Kidney epithelial cell (primary cell): ENCODE data around the gene SCUBE1. TPM values are rescaled to one million over a fixed set of nuclear protein-coding genes. Genes with fewer than 3 reads are reported as not detected.

Source experiments
- DNase-seq: peaks from one replicate; pipeline ENCODE4 v3.0.0-alpha.2; 2010; ENCODE audit warnings: low read depth
- H3K27me3 ChIP-seq: 2 replicates; pipeline ENCODE4 v1.6.0; 2011; ENCODE audit warnings: low read length; ENCODE audit not compliant: control insufficient read depth, insufficient read depth
- H3K36me3 ChIP-seq: 2 replicates; pipeline ENCODE4 v1.5.1; 2011; ENCODE audit warnings: low read length; ENCODE audit not compliant: control insufficient read depth, insufficient read depth
- H3K4me3 ChIP-seq: 2 replicates; pipeline ENCODE4 v1.5.1; 2011; ENCODE audit warnings: low read depth, mild to moderate bottlenecking, control low read depth, low read length
- total RNA-seq: library from RNA; depleted of rRNA; stranded (reverse); fragments of >200 nt; gene quantifications from 2 replicates; pipeline ENCODE4 v1.2.3, GENCODE V29; 2015
- TF ChIP-seq, protein P1 (sequence below): IDR thresholded peaks from 2 replicates; pipeline ENCODE4 v1.5.1; 2011; ENCODE audit warnings: mild to moderate bottlenecking, moderate library complexity, low read length, control low read depth, inconsistent platforms; ENCODE audit not compliant: insufficient read depth, poor library complexity, severe bottlenecking

SCUBE1 gene
- total RNA-seq, 1 donor from 2014 or later, result 0.04 TPM

DNA sequence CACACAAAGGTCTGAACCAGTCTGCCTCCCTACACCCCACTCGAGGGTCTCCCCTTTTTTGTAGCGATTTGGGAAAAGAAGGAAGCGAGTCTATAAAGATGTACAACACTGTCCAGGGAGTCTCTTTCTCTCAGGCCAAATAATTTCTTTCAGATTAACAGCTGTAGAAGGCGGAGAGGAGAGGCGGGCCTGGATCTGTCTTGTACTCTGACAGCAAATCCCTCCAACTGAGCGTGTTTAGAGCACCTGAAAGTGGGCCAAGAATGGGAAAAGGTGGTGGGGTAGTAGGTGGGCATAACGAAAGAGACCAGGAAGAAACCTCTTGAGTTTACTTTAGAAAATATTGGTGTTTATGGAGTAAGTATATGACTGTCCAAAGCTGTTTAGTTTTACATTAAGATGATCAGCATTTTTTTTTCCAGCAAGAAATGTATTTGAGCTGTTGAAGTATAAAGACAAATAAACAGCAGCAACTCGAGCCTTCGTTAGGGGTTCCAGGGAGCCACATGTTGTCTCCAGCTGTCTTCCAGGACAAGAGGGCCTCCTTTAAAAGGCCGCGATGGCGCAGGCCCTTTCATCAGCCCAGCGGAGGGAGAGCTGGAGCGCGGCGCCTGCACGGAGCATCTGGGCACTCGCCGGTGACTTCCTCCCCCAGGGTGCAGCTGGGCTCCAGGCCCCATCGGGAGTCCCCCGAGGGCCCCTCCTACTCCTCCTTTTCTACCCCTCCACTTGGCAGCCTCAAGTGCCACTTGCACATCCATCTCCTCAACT is 34.9 kb downstream of the SCUBE1 start:
- DNase-seq, result no peak
- Histone ChIP-seq H3K36me3 (no peaks in the 10 kb centered on the region), H3K27me3 (peaks cover 11% of the 10 kb centered on the region), H3K4me3 (no peak overlapping the region)
- TF ChIP-seq, protein P1, sequence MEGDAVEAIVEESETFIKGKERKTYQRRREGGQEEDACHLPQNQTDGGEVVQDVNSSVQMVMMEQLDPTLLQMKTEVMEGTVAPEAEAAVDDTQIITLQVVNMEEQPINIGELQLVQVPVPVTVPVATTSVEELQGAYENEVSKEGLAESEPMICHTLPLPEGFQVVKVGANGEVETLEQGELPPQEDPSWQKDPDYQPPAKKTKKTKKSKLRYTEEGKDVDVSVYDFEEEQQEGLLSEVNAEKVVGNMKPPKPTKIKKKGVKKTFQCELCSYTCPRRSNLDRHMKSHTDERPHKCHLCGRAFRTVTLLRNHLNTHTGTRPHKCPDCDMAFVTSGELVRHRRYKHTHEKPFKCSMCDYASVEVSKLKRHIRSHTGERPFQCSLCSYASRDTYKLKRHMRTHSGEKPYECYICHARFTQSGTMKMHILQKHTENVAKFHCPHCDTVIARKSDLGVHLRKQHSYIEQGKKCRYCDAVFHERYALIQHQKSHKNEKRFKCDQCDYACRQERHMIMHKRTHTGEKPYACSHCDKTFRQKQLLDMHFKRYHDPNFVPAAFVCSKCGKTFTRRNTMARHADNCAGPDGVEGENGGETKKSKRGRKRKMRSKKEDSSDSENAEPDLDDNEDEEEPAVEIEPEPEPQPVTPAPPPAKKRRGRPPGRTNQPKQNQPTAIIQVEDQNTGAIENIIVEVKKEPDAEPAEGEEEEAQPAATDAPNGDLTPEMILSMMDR, result no peak

- H3K4me3 ChIP-seq, result no peak overlapping the region
- TF ChIP-seq, protein P1, result no peak
- H3K27me3 ChIP-seq, result peaks cover 26% of the 10 kb centered on the region
- DNase-seq, result no peak
- no peaks in the 10 kb centered on the region for H3K36me3 ChIP-seq
These were observed 37.4 kb downstream of the SCUBE1 start for GRCh38 chr22:43305806-43306205.

DNA sequence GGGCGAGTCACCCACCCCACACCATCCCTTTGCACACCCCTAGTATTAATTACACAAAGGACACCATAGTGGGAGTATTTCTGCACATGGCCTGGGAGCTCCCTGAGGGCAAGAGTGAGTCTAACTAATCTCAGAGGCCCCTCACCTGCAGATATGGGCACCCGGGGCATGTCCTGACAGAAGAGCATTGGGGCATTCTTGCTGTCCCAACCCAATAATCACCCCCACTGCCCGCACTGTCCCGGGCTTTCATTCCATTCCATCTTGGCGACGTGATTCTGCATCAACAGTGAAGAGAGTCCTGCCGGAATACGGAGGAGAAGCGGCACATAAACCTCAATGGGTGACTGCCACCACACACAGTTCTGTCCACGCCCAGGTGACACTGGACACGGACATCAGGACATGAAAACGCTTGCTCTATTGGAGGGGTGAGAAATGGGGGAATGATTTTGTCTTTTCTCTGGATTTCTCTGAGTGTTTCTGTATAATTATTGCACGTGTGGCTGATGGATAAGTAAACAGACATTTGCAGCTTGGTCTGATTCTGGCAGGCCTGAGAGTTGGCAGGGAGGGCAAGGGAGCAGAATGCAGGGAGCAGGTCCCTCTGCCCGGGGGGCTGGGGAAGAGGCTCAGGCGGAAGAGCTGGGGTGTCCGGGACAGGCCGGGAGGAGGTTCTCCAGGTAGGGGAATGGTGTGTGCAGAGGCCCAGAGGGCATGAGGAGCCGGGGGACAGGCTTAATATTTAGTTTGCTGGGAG is 38.2 kb downstream of the SCUBE1 start:
- Histone ChIP-seq H3K4me3 (no peak overlapping the region), H3K36me3 (no peaks in the 10 kb centered on the region), H3K27me3 (peaks cover 28% of the 10 kb centered on the region)
- TF ChIP-seq, protein P1, result no peak
- no peak for DNase-seq

GRCh38 chr22:43303751-43304150 is 39.4 kb downstream of the SCUBE1 start:
- H3K4me3 ChIP-seq, result no peak overlapping the region
- TF ChIP-seq, protein P1, result no peak
- peaks cover 26% of the 10 kb centered on the region for H3K27me3 ChIP-seq
- H3K36me3 ChIP-seq, result no peaks in the 10 kb centered on the region
- DNase-seq, result no peak

DNA sequence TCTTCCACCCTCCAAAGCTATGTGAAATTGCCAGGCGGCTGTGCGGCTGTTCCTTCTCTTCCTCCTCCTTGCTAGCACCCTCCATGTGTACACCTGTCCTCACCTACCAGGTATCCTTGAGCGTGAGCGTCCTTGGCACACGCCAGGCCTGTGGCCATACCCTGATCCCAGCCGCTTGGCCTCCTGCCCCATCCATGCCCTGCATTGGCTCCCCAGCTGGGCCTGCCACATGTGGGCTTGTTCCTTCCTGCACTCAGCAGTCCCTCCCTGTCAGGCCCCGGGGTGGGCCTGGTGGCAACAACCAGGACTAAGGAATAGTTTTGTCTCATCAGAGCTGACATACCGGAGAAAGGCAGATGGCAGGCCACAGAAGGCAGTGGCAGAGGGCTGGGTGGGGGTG is 40.0 kb downstream of the SCUBE1 start:
- no peak for DNase-seq
- TF ChIP-seq, protein P1, result no peak
- H3K27me3 ChIP-seq, result peaks cover 24% of the 10 kb centered on the region

More for the DNA sequence above, 40.0 kb downstream of the SCUBE1 start:
- Histone ChIP-seq H3K36me3 (no peaks in the 10 kb centered on the region), H3K4me3 (no peak overlapping the region)
